ENCODE measurements around the gene CREB3L4. TPM values are rescaled to one million over a fixed set of nuclear protein-coding genes. Genes with fewer than 3 reads are reported as not detected.

Gene CREB3L4
- polyA plus RNA-seq, 1 donor (not counting 4 experiments of a cell fraction or from before 2014, with no cell fraction given): 6.0 TPM

- FAIRE-seq: no peak
- no peak for TF ChIP-seq CTCF (optimal IDR thresholded peaks at IDR 0.05 in 1 of 3, IDR thresholded peaks at IDR 0.05 in 1 of 3, conservative IDR thresholded peaks at IDR 0.05 in 1 of 3; ENCODE audit: extremely low read depth in 1 of 3, insufficient read depth in 2 of 3, low read length in 3 of 3)
- no peak for TF ChIP-seq EZH2 (IDR thresholded peaks at IDR 0.05; ENCODE audit: low read length)
- H3K79me2 ChIP-seq (ENCODE audit: control insufficient read depth, insufficient read depth, low read length): peaks cover 52% of the 10 kb centered on the region
Measured at GRCh38 chr1:153953859-153954365, 13.8 kb upstream of the CREB3L4 start.

GRCh38 chr1:153954826-153955225 lies 12.9 kb upstream of the CREB3L4 start:
- no peak overlapping the region for H2AFZ ChIP-seq (ENCODE audit: control insufficient read depth, low read length)

More at GRCh38 chr1:153953859-153954365, 13.8 kb upstream of the CREB3L4 start:
- dilution Hi-C loops (cut with MboI; ENCODE audit: extremely low pct_ligation_motif_present, low sequenced_read_pairs): no loop called here
- Histone ChIP-seq H3K27me3 (ENCODE audit: control insufficient read depth, extremely low read depth, insufficient read depth, low read length) (no peaks in the 10 kb centered on the region), H3K4me1 (ENCODE audit: control insufficient read depth, extremely low read depth, insufficient read depth, low read length) (peaks cover 13% of the 10 kb centered on the region), H3K9me1 (ENCODE audit: control insufficient read depth, extremely low read depth, insufficient read depth, low read length) (no peaks in the 10 kb centered on the region), H3K4me3 (ENCODE audit: control insufficient read depth in 2 of 3, extremely low read depth in 1 of 3, insufficient read depth in 2 of 3, low read depth in 1 of 3, low read length in 3 of 3) (no peak overlapping the region), H3K27ac (ENCODE audit: control insufficient read depth, insufficient read depth, low read length) (no peak overlapping the region), H3K9ac (ENCODE audit: control insufficient read depth, extremely low read depth, insufficient read depth, low read length) (no peak overlapping the region), H4K20me1 (ENCODE audit: control insufficient read depth, extremely low read depth, insufficient read depth, low read length) (peaks cover 3% of the 10 kb centered on the region), H3K36me3 (ENCODE audit: control insufficient read depth in 2 of 2, extremely low read depth in 1 of 2, insufficient read depth in 2 of 2, low read length in 2 of 2) (peaks cover 25 to 36% of the 10 kb centered on the region in 2 experiments), H2AFZ (ENCODE audit: control insufficient read depth, low read length) (no peak overlapping the region), H3K9me3 (ENCODE audit: control insufficient read depth, low read depth, low read length) (no peaks in the 10 kb centered on the region), H3K4me2 (ENCODE audit: control insufficient read depth, extremely low read depth, insufficient read depth, low read depth, low read length) (no peak overlapping the region)
- no peak for DNase-seq (ENCODE audit: low read depth, low spot score)

More at GRCh38 chr1:153954826-153955225, 12.9 kb upstream of the CREB3L4 start:
- Histone ChIP-seq H3K36me3 (ENCODE audit: control insufficient read depth in 2 of 2, extremely low read depth in 1 of 2, insufficient read depth in 2 of 2, low read length in 2 of 2) (peaks cover 26 to 41% of the 10 kb centered on the region in 2 experiments), H3K79me2 (ENCODE audit: control insufficient read depth, insufficient read depth, low read length) (peaks cover 52% of the 10 kb centered on the region), H3K9me3 (ENCODE audit: control insufficient read depth, low read depth, low read length) (no peaks in the 10 kb centered on the region), H3K4me3 (ENCODE audit: control insufficient read depth in 2 of 3, extremely low read depth in 1 of 3, insufficient read depth in 2 of 3, low read depth in 1 of 3, low read length in 3 of 3) (no peak overlapping the region), H3K9me1 (ENCODE audit: control insufficient read depth, extremely low read depth, insufficient read depth, low read length) (no peaks in the 10 kb centered on the region), H3K27ac (ENCODE audit: control insufficient read depth, insufficient read depth, low read length) (no peak overlapping the region), H3K27me3 (ENCODE audit: control insufficient read depth, extremely low read depth, insufficient read depth, low read length) (no peaks in the 10 kb centered on the region), H3K4me2 (ENCODE audit: control insufficient read depth, extremely low read depth, insufficient read depth, low read depth, low read length) (no peak overlapping the region), H3K9ac (ENCODE audit: control insufficient read depth, extremely low read depth, insufficient read depth, low read length) (no peak overlapping the region), H4K20me1 (ENCODE audit: control insufficient read depth, extremely low read depth, insufficient read depth, low read length) (peaks cover 3% of the 10 kb centered on the region), H3K4me1 (ENCODE audit: control insufficient read depth, extremely low read depth, insufficient read depth, low read length) (peaks cover 14% of the 10 kb centered on the region)
- dilution Hi-C loops (cut with MboI; ENCODE audit: extremely low pct_ligation_motif_present, low sequenced_read_pairs): no loop called here
- TF ChIP-seq EZH2 (IDR thresholded peaks at IDR 0.05; ENCODE audit: low read length): no peak
- no peak for TF ChIP-seq CTCF (optimal IDR thresholded peaks at IDR 0.05 in 1 of 3, IDR thresholded peaks at IDR 0.05 in 1 of 3, conservative IDR thresholded peaks at IDR 0.05 in 1 of 3; ENCODE audit: extremely low read depth in 1 of 3, insufficient read depth in 2 of 3, low read length in 3 of 3)
- no peak for FAIRE-seq
- no peak for DNase-seq (ENCODE audit: low read depth, low spot score)
